ENCODE measurements around the gene RIC1.

DNA sequence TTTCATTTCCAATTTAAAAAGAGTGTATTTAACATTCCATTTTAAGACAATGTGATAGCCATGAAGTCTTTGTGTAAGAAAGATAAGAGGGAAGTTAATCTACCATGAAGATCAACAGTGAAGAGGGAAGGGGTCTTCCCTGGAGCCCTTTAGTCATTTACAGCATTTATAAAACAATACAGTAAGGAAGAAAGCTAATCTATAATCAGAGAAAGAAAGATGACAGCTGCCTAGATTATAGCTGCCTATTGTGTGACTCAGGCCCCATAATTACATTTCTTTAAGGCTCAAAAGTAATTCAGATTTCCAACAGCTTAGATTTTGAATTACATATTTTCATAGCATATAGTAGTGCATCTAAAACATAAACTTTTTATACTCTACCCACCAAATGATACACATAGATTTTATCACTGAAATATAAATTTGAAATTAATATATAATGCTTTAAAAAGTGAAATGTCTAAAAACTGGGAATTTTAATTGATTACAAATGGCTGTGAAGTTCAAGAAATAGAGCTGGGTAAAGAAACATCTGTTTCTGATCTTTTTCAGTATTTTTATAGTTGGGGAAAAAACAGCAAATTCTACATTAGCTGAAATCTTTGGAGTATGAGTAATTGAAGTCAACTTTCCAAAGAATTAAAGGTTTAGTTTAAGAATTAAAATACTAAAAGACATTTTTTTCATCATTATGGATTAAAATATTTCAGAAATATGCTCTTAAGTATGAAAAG is 89.6 kb downstream of the RIC1 start:
- TF ChIP-seq ZNF121 (CRISPR knock-in tag; conservative IDR thresholded peaks at IDR 0.05) (no peak), ZNF12 (CRISPR knock-in tag; IDR thresholded peaks at IDR 0.05) (no peak), HIVEP1 (CRISPR knock-in tag; IDR thresholded peaks at IDR 0.05) (no peak), KLF6 (CRISPR knock-in tag; IDR thresholded peaks at IDR 0.05; ENCODE audit: borderline replicate concordance) (no peak), SMAD4 (CRISPR knock-in tag; conservative IDR thresholded peaks at IDR 0.05) (no peak), ZNF696 (CRISPR knock-in tag; conservative IDR thresholded peaks at IDR 0.05) (no peak), CHD4 (IDR thresholded peaks at IDR 0.05; ENCODE audit: insufficient read depth, insufficient replicate concordance, low read depth, low read length, poor library complexity, severe bottlenecking) (no peak), ZFX (CRISPR knock-in tag; IDR thresholded peaks at IDR 0.05) (no peak)
- TF ChIP-seq, protein P1, sequence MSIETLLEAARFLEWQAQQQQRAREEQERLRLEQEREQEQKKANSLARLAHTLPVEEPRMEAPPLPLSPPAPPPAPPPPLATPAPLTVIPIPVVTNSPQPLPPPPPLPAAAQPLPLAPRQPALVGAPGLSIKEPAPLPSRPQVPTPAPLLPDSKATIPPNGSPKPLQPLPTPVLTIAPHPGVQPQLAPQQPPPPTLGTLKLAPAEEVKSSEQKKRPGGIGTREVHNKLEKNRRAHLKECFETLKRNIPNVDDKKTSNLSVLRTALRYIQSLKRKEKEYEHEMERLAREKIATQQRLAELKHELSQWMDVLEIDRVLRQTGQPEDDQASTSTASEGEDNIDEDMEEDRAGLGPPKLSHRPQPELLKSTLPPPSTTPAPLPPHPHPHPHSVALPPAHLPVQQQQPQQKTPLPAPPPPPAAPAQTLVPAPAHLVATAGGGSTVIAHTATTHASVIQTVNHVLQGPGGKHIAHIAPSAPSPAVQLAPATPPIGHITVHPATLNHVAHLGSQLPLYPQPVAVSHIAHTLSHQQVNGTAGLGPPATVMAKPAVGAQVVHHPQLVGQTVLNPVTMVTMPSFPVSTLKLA (conservative IDR thresholded peaks at IDR 0.05) = no peak
- TF ChIP-seq, protein P2, sequence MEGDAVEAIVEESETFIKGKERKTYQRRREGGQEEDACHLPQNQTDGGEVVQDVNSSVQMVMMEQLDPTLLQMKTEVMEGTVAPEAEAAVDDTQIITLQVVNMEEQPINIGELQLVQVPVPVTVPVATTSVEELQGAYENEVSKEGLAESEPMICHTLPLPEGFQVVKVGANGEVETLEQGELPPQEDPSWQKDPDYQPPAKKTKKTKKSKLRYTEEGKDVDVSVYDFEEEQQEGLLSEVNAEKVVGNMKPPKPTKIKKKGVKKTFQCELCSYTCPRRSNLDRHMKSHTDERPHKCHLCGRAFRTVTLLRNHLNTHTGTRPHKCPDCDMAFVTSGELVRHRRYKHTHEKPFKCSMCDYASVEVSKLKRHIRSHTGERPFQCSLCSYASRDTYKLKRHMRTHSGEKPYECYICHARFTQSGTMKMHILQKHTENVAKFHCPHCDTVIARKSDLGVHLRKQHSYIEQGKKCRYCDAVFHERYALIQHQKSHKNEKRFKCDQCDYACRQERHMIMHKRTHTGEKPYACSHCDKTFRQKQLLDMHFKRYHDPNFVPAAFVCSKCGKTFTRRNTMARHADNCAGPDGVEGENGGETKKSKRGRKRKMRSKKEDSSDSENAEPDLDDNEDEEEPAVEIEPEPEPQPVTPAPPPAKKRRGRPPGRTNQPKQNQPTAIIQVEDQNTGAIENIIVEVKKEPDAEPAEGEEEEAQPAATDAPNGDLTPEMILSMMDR (IDR thresholded peaks at IDR 0.05 in 2 of 3, conservative IDR thresholded peaks at IDR 0.05 in 1 of 3; ENCODE audit: insufficient read depth in 2 of 3, low read depth in 1 of 3, low read length in 3 of 3) = no peak
- TF ChIP-seq, protein P3, sequence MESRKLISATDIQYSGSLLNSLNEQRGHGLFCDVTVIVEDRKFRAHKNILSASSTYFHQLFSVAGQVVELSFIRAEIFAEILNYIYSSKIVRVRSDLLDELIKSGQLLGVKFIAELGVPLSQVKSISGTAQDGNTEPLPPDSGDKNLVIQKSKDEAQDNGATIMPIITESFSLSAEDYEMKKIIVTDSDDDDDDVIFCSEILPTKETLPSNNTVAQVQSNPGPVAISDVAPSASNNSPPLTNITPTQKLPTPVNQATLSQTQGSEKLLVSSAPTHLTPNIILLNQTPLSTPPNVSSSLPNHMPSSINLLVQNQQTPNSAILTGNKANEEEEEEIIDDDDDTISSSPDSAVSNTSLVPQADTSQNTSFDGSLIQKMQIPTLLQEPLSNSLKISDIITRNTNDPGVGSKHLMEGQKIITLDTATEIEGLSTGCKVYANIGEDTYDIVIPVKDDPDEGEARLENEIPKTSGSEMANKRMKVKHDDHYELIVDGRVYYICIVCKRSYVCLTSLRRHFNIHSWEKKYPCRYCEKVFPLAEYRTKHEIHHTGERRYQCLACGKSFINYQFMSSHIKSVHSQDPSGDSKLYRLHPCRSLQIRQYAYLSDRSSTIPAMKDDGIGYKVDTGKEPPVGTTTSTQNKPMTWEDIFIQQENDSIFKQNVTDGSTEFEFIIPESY (CRISPR knock-in tag; IDR thresholded peaks at IDR 0.05) = no peak
- TF ChIP-seq, protein P4, sequence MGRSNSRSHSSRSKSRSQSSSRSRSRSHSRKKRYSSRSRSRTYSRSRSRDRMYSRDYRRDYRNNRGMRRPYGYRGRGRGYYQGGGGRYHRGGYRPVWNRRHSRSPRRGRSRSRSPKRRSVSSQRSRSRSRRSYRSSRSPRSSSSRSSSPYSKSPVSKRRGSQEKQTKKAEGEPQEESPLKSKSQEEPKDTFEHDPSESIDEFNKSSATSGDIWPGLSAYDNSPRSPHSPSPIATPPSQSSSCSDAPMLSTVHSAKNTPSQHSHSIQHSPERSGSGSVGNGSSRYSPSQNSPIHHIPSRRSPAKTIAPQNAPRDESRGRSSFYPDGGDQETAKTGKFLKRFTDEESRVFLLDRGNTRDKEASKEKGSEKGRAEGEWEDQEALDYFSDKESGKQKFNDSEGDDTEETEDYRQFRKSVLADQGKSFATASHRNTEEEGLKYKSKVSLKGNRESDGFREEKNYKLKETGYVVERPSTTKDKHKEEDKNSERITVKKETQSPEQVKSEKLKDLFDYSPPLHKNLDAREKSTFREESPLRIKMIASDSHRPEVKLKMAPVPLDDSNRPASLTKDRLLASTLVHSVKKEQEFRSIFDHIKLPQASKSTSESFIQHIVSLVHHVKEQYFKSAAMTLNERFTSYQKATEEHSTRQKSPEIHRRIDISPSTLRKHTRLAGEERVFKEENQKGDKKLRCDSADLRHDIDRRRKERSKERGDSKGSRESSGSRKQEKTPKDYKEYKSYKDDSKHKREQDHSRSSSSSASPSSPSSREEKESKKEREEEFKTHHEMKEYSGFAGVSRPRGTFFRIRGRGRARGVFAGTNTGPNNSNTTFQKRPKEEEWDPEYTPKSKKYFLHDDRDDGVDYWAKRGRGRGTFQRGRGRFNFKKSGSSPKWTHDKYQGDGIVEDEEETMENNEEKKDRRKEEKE (IDR thresholded peaks at IDR 0.05; ENCODE audit: borderline replicate concordance in 1 of 2, control insufficient read depth in 1 of 2, low read depth in 2 of 2, low read length in 1 of 2) = no peak
